H1 (cell line): ENCODE data around the gene AFAP1L2. TPM values are rescaled to one million over a fixed set of nuclear protein-coding genes. Genes with fewer than 3 reads are reported as not detected.

ENCODE experiments used
- CTCF ChIA-PET: fragments of 300-600 bp; sonication (Branson Sonifier 250); formaldehyde crosslinking; loops from one replicate; lab custom pipeline; 2021; ENCODE audit not compliant: partially characterized antibody; lab: Charles Lee
- POLR2A ChIA-PET: fragments of 300-600 bp; sonication (Branson Sonifier 250); formaldehyde crosslinking; loops from one replicate; lab custom pipeline; 2021; ENCODE audit warnings: inconsistent platforms; ENCODE audit not compliant: partially characterized antibody; lab: Charles Lee
- DNase-seq, 2 experiments: peaks; one replicate each; pipeline versions ENCODE4 v3.0.0 to v3.0.0-alpha.2; 2010 to 2022; ENCODE audit warnings: low spot score in 2 of 2, low read depth in 1 of 2, mixed read lengths in 1 of 2
- FAIRE-seq: peaks from 2 replicates; lab custom pipeline; 2011; peaks lifted over from hg19 to GRCh38; lab: Jason Lieb, UNC
- H2AFZ ChIP-seq: 2 replicates; pipeline ENCODE4 v1.8.1; 2012; ENCODE audit warnings: low read length, inconsistent platforms
- H2AK5ac ChIP-seq: 2 replicates; pipeline ENCODE4 v1.6.1; 2013; ENCODE audit warnings: low read depth, low read length
- H2BK120ac ChIP-seq: replicated peaks from 2 replicates; pipeline ENCODE3; 2013; ENCODE audit warnings: low read depth, low read length, inconsistent platforms
- H2BK12ac ChIP-seq: 2 replicates; pipeline ENCODE4 v1.6.1; 2013; ENCODE audit warnings: low read depth, low read length
- H2BK15ac ChIP-seq: 2 replicates; pipeline ENCODE4 v1.6.1; 2013; ENCODE audit warnings: low read length
- H2BK20ac ChIP-seq: 2 replicates; pipeline ENCODE4 v1.6.1; 2013; ENCODE audit warnings: low read length
- H2BK5ac ChIP-seq: 2 replicates; pipeline ENCODE4 v1.6.1; 2013; ENCODE audit warnings: low read depth, low read length
- H3K14ac ChIP-seq: 2 replicates; pipeline ENCODE4 v1.6.1; 2013; ENCODE audit warnings: inconsistent platforms; ENCODE audit not compliant: insufficient read length
- H3K18ac ChIP-seq: 2 replicates; pipeline ENCODE4 v1.6.1; 2013; ENCODE audit warnings: low read length; ENCODE audit errors: extremely low read depth
- H3K23ac ChIP-seq: 2 replicates; pipeline ENCODE4 v1.6.1; 2013; ENCODE audit warnings: inconsistent platforms; ENCODE audit not compliant: insufficient read length
- H3K23me2 ChIP-seq: 2 replicates; pipeline ENCODE4 v1.6.1; 2013; ENCODE audit warnings: low read depth, low read length
- H3K27ac ChIP-seq: 2 replicates; pipeline ENCODE4 v1.6.1; 2011; ENCODE audit warnings: low read depth, low read length, inconsistent platforms
- H3K27me3 ChIP-seq, 4 experiments: replicated peaks in 1 of 4; 1 replicate in 1 of 4; 2 replicates in 3 of 4; pipeline versions ENCODE4 v1.6.1 to v1.8.1; 2011 to 2013; ENCODE audit warnings: low read length in 3 of 4, mild to moderate bottlenecking in 3 of 4, inconsistent platforms in 2 of 4, mixed read lengths in 2 of 4, moderate library complexity in 1 of 4; ENCODE audit not compliant: control insufficient read depth in 3 of 4, insufficient read depth in 3 of 4; ENCODE audit errors: extremely low read depth in 1 of 4
- H3K36me3 ChIP-seq, 4 experiments: 2 replicates each; pipeline versions ENCODE4 v1.6.1 to v1.8.1; 2011 to 2013; ENCODE audit warnings: mild to moderate bottlenecking in 4 of 4, low read length in 3 of 4, moderate library complexity in 2 of 4, control low read depth in 1 of 4, inconsistent platforms in 1 of 4; ENCODE audit not compliant: insufficient read depth in 4 of 4, control insufficient read depth in 2 of 4
- H3K4ac ChIP-seq: replicated peaks from 2 replicates; pipeline ENCODE3; 2013; ENCODE audit warnings: low read length, low read depth, mixed read lengths, inconsistent platforms; ENCODE audit not compliant: insufficient read length
- H3K4me1 ChIP-seq, 4 experiments: replicated peaks in 1 of 4; 1 replicate in 1 of 4; 2 replicates in 3 of 4; pipeline versions ENCODE4 v1.6.1 to v1.8.1; 2011 to 2013; ENCODE audit warnings: low read length in 3 of 4, inconsistent platforms in 2 of 4, mixed read lengths in 1 of 4; ENCODE audit not compliant: insufficient read depth in 4 of 4, control insufficient read depth in 3 of 4
- H3K4me2 ChIP-seq, 2 experiments: 2 replicates each; pipeline versions ENCODE4 v1.6.1 to v1.8.1; 2011 to 2013; ENCODE audit warnings: low read depth in 2 of 2, low read length in 2 of 2, control low read depth in 1 of 2, inconsistent platforms in 1 of 2, mild to moderate bottlenecking in 1 of 2; ENCODE audit not compliant: insufficient read depth in 1 of 2
- H3K4me3 ChIP-seq, 4 experiments: fragments of 200-600, 300-600 bp in 1 of 4; sonication (generic), shearing (Covaris generic), sonication (Bioruptor Twin) in 1 of 4; 2 replicates each; pipeline versions ENCODE4 v1.5.1 to v1.8.1; 2011 to 2016; ENCODE audit warnings: low read length in 4 of 4, low read depth in 3 of 4, control low read depth in 2 of 4, inconsistent platforms in 2 of 4, mild to moderate bottlenecking in 2 of 4, mixed read lengths in 1 of 4, moderate library complexity in 1 of 4; ENCODE audit not compliant: insufficient read depth in 2 of 4; ENCODE audit errors: extremely low read depth in 1 of 4
- H3K56ac ChIP-seq: replicated peaks from 2 replicates; pipeline ENCODE3; 2013; ENCODE audit warnings: low read depth, mild to moderate bottlenecking, mixed read lengths, low read length, inconsistent platforms; ENCODE audit not compliant: insufficient read length
- H3K79me1 ChIP-seq: 2 replicates; pipeline ENCODE4 v1.6.1; 2013; ENCODE audit warnings: low read depth, low read length, control low read depth
- H3K79me2 ChIP-seq, 2 experiments: 2 replicates each; pipeline versions ENCODE4 v1.6.1 to v1.8.1; 2012 to 2013; ENCODE audit warnings: low read length in 2 of 2, mild to moderate bottlenecking in 2 of 2, inconsistent platforms in 1 of 2; ENCODE audit not compliant: insufficient read depth in 2 of 2, control insufficient read depth in 1 of 2
- H3K9ac ChIP-seq, 4 experiments: replicated peaks in 1 of 4; 1 replicate in 1 of 4; 2 replicates in 3 of 4; pipeline versions ENCODE4 v1.6.1 to v1.8.1; 2011 to 2013; ENCODE audit warnings: low read depth in 3 of 4, low read length in 3 of 4, control low read depth in 2 of 4, mild to moderate bottlenecking in 2 of 4, moderate library complexity in 2 of 4, inconsistent platforms in 1 of 4; ENCODE audit errors: extremely low read depth in 1 of 4
- H3K9me3 ChIP-seq, 2 experiments: 2 replicates each; pipeline versions ENCODE4 v1.6.1 to v1.8.1; 2012 to 2013; ENCODE audit warnings: mild to moderate bottlenecking in 2 of 2, moderate library complexity in 2 of 2, control low read depth in 1 of 2, inconsistent platforms in 1 of 2, low read depth in 1 of 2, low read length in 1 of 2, mixed read lengths in 1 of 2; ENCODE audit not compliant: insufficient read depth in 2 of 2
- H4K20me1 ChIP-seq, 2 experiments: replicated peaks in 1 of 2; 2 replicates each; pipeline versions ENCODE3 to v1.8.1; 2011 to 2013; ENCODE audit warnings: inconsistent platforms in 2 of 2, low read length in 2 of 2, mild to moderate bottlenecking in 1 of 2; ENCODE audit not compliant: insufficient read depth in 2 of 2, control insufficient read depth in 1 of 2
- H4K5ac ChIP-seq: 2 replicates; pipeline ENCODE4 v1.6.1; 2013; ENCODE audit warnings: low read length, low read depth, mixed read lengths, inconsistent platforms; ENCODE audit not compliant: insufficient read length
- H4K8ac ChIP-seq: 2 replicates; pipeline ENCODE4 v1.8.0; 2013; ENCODE audit warnings: mild to moderate bottlenecking, moderate library complexity, low read length, inconsistent platforms; ENCODE audit not compliant: insufficient read depth; ENCODE audit errors: extremely low read depth
- H4K91ac ChIP-seq: replicated peaks from 2 replicates; pipeline ENCODE3; 2013; ENCODE audit warnings: low read length, mixed read lengths, inconsistent platforms; ENCODE audit not compliant: insufficient read length
- BACH1 ChIP-seq: IDR thresholded peaks from 2 replicates; pipeline ENCODE4 v1.6.1; 2012; ENCODE audit warnings: low read length, improper control_type of control experiment
- BRCA1 ChIP-seq: IDR thresholded peaks from 2 replicates; pipeline ENCODE4 v1.6.1; 2012; ENCODE audit warnings: low read depth, low read length, improper control_type of control experiment
- CEBPB ChIP-seq: IDR thresholded peaks from 2 replicates; pipeline ENCODE4 v1.6.1; 2012; ENCODE audit warnings: low read depth, low read length
- CHD1 ChIP-seq: IDR thresholded peaks from 2 replicates; pipeline ENCODE4 v1.6.1; 2012; ENCODE audit warnings: low read depth, low read length, improper control_type of control experiment
- EZH2 ChIP-seq: fragments of 200-600 bp; sonication (generic); IDR thresholded peaks from 2 replicates; pipeline ENCODE4 v1.7.1; 2012; ENCODE audit warnings: low read depth, mild to moderate bottlenecking, moderate library complexity, low read length, inconsistent platforms; ENCODE audit not compliant: severe bottlenecking
- GABPA ChIP-seq: IDR thresholded peaks from 2 replicates; pipeline ENCODE4 v1.6.1; 2011; ENCODE audit warnings: mild to moderate bottlenecking, low read length, moderate library complexity, borderline replicate concordance; ENCODE audit not compliant: insufficient read depth
- KDM4A ChIP-seq: IDR thresholded peaks from one replicate; pipeline ENCODE4 v1.7.1; 2012; ENCODE audit warnings: low read depth, mild to moderate bottlenecking, moderate library complexity, low read length, inconsistent platforms; ENCODE audit not compliant: severe bottlenecking
- POLR2AphosphoS5 ChIP-seq: IDR thresholded peaks from 2 replicates; pipeline ENCODE4 v1.6.1; 2011; ENCODE audit warnings: low read depth, low read length
- RNF2 ChIP-seq: fragments of 200-900, 300-1000 bp; sonication (generic); IDR thresholded peaks from 2 replicates; pipeline ENCODE4 v1.7.1; 2016; ENCODE audit warnings: borderline replicate concordance, low read depth, mild to moderate bottlenecking, antibody characterized with exemption, low read length; ENCODE audit not compliant: poor library complexity, severe bottlenecking; ENCODE audit errors: missing control alignments
- ZNF274 ChIP-seq: IDR thresholded peaks from 2 replicates; pipeline ENCODE4 v1.7.0; 2012; ENCODE audit warnings: low read length, borderline replicate concordance; ENCODE audit errors: extremely low read depth
- WGBS, 2 experiments: shearing (Covaris generic) in 1 of 2; methylation state at CpG; one replicate each; pipeline versions ENCODE4 v1.1.6 to v1.1.7; 2013 to 2015; ENCODE audit warnings: low lambda C conversion rate in 2 of 2, mixed read lengths in 2 of 2, inconsistent platforms in 1 of 2, low coverage in 1 of 2, missing lambda C conversion rate in 1 of 2; ENCODE audit not compliant: insufficient replicate concordance in 2 of 2, insufficient coverage in 1 of 2, insufficient read length in 1 of 2; ENCODE audit errors: extremely low coverage in 1 of 2, missing lambda C conversion rate in 1 of 2; 5-methylcytosine and 5-hydroxymethylcytosine counted together
- polyA plus RNA-seq, 7 experiments: library from polyadenylated mRNA; depleted of rRNA in 3 of 7; stranded (reverse) in 5 of 7; unstranded in 2 of 7; fragments of >200 nt in 5 of 7; fragments of 200-250 nt in 2 of 7; gene quantifications; 1 replicate in 5 of 7; 2 replicates in 1 of 7; 4 replicates in 1 of 7; pipeline versions ENCODE4 v1.2.1 to v1.2.3, GENCODE V29; 2011 to 2013; ENCODE audit warnings: missing spikeins in 2 of 7, mixed read lengths in 2 of 7
- total RNA-seq: library from RNA; stranded (reverse); fragmentation: NEBNext Ultra II Directional; extraction: Animal tissue kit (Norgen Biotek cat#: 25700); gene quantifications from 2 replicates; pipeline ENCODE4 v1.2.1, GENCODE V29; 2021
- TF ChIP-seq, protein P1 (sequence below): IDR thresholded peaks from 2 replicates; pipeline ENCODE4 v1.6.1; 2012; ENCODE audit warnings: inconsistent platforms
- TF ChIP-seq, protein P2 (sequence below): IDR thresholded peaks from 2 replicates; pipeline ENCODE4 v1.6.1; 2012; ENCODE audit warnings: low read length, inconsistent platforms

The AFAP1L2 gene
- total and polyA plus RNA-seq, 2 of the 8 experiments (the other 6 are each of a cell fraction or from before 2014, with no cell fraction given), result 3.9 to 6.4 TPM

DNA sequence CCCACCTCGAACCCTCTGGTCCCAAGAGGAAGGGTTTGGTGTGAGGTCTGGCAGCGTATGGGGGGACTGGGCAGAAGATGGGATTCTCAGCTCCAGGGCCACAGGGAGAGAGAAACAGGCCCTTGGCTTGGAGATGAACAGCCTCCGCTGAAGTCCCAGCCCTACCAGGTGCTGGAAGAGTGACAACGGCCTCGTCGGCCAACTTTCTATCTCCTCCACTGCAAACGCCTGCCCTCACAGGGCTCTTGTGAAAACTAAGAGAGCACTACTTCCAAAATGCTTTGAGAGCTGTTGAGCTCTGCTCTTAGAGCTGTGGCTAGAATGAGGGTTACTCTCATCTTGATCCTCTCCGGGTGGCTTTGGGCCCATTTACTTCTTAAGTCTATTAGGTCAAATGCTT is 63.5 kb downstream of the AFAP1L2 start:
- H2BK20ac ChIP-seq, result no peak overlapping the region
- no peak overlapping the region for H3K4me3 ChIP-seq
- no peak overlapping the region for H3K4me2 ChIP-seq
- H3K79me2 ChIP-seq, result no peaks in the 10 kb centered on the region
- POLR2A ChIA-PET, result interaction anchor here (1.3 kb wide), 1 partner anchor 37 kb away, joined by 3 read pairs; no protein-coding TSS in a partner anchor
- H4K20me1 ChIP-seq, result no peaks in the 10 kb centered on the region
- no peaks in the 10 kb centered on the region for H3K36me3 ChIP-seq
- CTCF ChIA-PET, result interaction anchor here (1.1 to 8.4 kb wide), 5 partner anchors 15 to 118 kb away, joined by 3 to 48 read pairs (median 4); no protein-coding TSS in a partner anchor
- H3K27me3 ChIP-seq, result no peaks in the 10 kb centered on the region
- no peak overlapping the region for H3K56ac ChIP-seq
- no peak overlapping the region for H3K4ac ChIP-seq
- FAIRE-seq (no peak), DNase-seq (no peak)
- H3K9ac ChIP-seq, result no peak overlapping the region
- no peak overlapping the region for H3K23ac ChIP-seq
- no peaks in the 10 kb centered on the region for H3K79me1 ChIP-seq
- H2AK5ac ChIP-seq, result no peak overlapping the region
- H3K18ac ChIP-seq, result no peak overlapping the region
- H2AFZ ChIP-seq, result no peak overlapping the region
- H3K4me1 ChIP-seq, result peaks cover 6 to 11% (median 10%) of the 10 kb centered on the region in 4 experiments
- no peak overlapping the region for H2BK5ac ChIP-seq
- H4K91ac ChIP-seq, result no peak overlapping the region
- 87% methylated on average over 8 of the region's 8 CpGs; no CpG with 5 or more reads in 1 of the 2 experiments for WGBS, 2 experiments
- no peaks in the 10 kb centered on the region for H3K23me2 ChIP-seq
- H2BK120ac ChIP-seq, result no peak overlapping the region
- no peak overlapping the region for H3K27ac ChIP-seq
- no peak overlapping the region for H2BK15ac ChIP-seq
- H4K5ac ChIP-seq, result no peak overlapping the region
- H3K9me3 ChIP-seq, result no peaks in the 10 kb centered on the region
- H2BK12ac ChIP-seq, result no peak overlapping the region
- H3K14ac ChIP-seq, result no peak overlapping the region
- no peak overlapping the region for H4K8ac ChIP-seq
- no peak for TF ChIP-seq BACH1
- TF ChIP-seq, protein P1, sequence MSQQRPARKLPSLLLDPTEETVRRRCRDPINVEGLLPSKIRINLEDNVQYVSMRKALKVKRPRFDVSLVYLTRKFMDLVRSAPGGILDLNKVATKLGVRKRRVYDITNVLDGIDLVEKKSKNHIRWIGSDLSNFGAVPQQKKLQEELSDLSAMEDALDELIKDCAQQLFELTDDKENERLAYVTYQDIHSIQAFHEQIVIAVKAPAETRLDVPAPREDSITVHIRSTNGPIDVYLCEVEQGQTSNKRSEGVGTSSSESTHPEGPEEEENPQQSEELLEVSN, result no peak
- TF ChIP-seq POLR2AphosphoS5, result no peak
- no peak for TF ChIP-seq GABPA
- no peak for TF ChIP-seq EZH2
- TF ChIP-seq RNF2, result no peak
- TF ChIP-seq, protein P2, sequence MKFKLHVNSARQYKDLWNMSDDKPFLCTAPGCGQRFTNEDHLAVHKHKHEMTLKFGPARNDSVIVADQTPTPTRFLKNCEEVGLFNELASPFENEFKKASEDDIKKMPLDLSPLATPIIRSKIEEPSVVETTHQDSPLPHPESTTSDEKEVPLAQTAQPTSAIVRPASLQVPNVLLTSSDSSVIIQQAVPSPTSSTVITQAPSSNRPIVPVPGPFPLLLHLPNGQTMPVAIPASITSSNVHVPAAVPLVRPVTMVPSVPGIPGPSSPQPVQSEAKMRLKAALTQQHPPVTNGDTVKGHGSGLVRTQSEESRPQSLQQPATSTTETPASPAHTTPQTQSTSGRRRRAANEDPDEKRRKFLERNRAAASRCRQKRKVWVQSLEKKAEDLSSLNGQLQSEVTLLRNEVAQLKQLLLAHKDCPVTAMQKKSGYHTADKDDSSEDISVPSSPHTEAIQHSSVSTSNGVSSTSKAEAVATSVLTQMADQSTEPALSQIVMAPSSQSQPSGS, result no peak
- no peak for TF ChIP-seq ZNF274
- TF ChIP-seq KDM4A, result no peak
- no peak for TF ChIP-seq CEBPB
- no peak for TF ChIP-seq CHD1
- no peak for TF ChIP-seq BRCA1
